OCI-LY1 (cell line): ENCODE data around the gene PRSS50.

ENCODE experiments used
- H2AFZ ChIP-seq: fragments of 200-600 bp; sonication (generic), shearing (Covaris generic); 2 replicates; pipeline ENCODE4 v1.6.0; 2014; ENCODE audit warnings: antibody characterized with exemption, mild to moderate bottlenecking, low read length
- H3F3A ChIP-seq: fragments of 200-600 bp; sonication (generic), shearing (Covaris generic); 2 replicates; pipeline ENCODE4 v1.6.0; 2014; ENCODE audit warnings: mild to moderate bottlenecking, antibody characterized with exemption, low read length, moderate library complexity; ENCODE audit not compliant: insufficient read depth
- H3K27ac ChIP-seq: fragments of 200-600 bp; sonication (generic); 2 replicates; pipeline ENCODE4 v1.5.1; 2014; ENCODE audit warnings: low read length, mixed run types, mild to moderate bottlenecking, low read depth; ENCODE audit not compliant: poor library complexity, severe bottlenecking
- H3K27me3 ChIP-seq: fragments of 200-600 bp; sonication (generic); 2 replicates; pipeline ENCODE4 v1.6.0; 2014; ENCODE audit warnings: antibody characterized with exemption, mild to moderate bottlenecking, low read length, moderate library complexity; ENCODE audit not compliant: insufficient read depth
- H3K36me3 ChIP-seq: fragments of 200-600 bp; sonication (generic); 2 replicates; pipeline ENCODE4 v1.6.1; 2014; ENCODE audit warnings: mild to moderate bottlenecking, antibody characterized with exemption, low read length, moderate library complexity, mixed read lengths; ENCODE audit not compliant: insufficient read depth
- H3K4me1 ChIP-seq: fragments of 200-600 bp; sonication (generic); 2 replicates; pipeline ENCODE4 v1.5.1; 2014; ENCODE audit warnings: mild to moderate bottlenecking, low read length, moderate library complexity; ENCODE audit not compliant: insufficient read depth, severe bottlenecking
- H3K4me2 ChIP-seq: fragments of 200-600 bp; sonication (generic), shearing (Covaris generic); 2 replicates; pipeline ENCODE4 v1.6.1; 2014; ENCODE audit warnings: low read length
- H3K4me3 ChIP-seq: fragments of 200-600 bp; sonication (generic); 2 replicates; pipeline ENCODE4 v1.5.1; 2014; ENCODE audit warnings: low read length, low read depth, mild to moderate bottlenecking, mixed read lengths; ENCODE audit not compliant: poor library complexity, severe bottlenecking
- H3K79me2 ChIP-seq: fragments of 200-600 bp; shearing (Covaris generic); 2 replicates; pipeline ENCODE4 v1.6.1; 2016; ENCODE audit warnings: mixed run types, low read length, mixed read lengths; ENCODE audit not compliant: insufficient read depth
- H3K9ac ChIP-seq: fragments of 200-600 bp; sonication (generic), shearing (Covaris generic); 2 replicates; pipeline ENCODE4 v1.6.1; 2014; ENCODE audit warnings: mild to moderate bottlenecking, low read length, mixed read lengths
- H3K9me2 ChIP-seq: fragments of 200-600 bp; sonication (generic), shearing (Covaris generic); 2 replicates; pipeline ENCODE4 v1.6.1; 2014; ENCODE audit warnings: low read depth, mild to moderate bottlenecking, low read length, mixed read lengths
- H3K9me3 ChIP-seq: fragments of 200-600 bp; shearing (Covaris generic); 2 replicates; pipeline ENCODE4 v1.6.1; 2014; ENCODE audit warnings: low read length, mixed read lengths
- H4K20me1 ChIP-seq: fragments of 200-600 bp; sonication (generic), shearing (Covaris generic); 2 replicates; pipeline ENCODE4 v1.6.0; 2016; ENCODE audit warnings: mild to moderate bottlenecking, low read length; ENCODE audit not compliant: insufficient read depth
- EZH2 ChIP-seq: fragments of 200-600 bp; sonication (generic), shearing (Covaris generic); IDR thresholded peaks from 2 replicates; pipeline ENCODE4 v1.8.0; 2017; ENCODE audit warnings: borderline replicate concordance, mixed run types, mild to moderate bottlenecking, antibody characterized with exemption, low read length, moderate library complexity, mixed read lengths
- TF ChIP-seq, protein P1 (sequence below): fragments of 200-600 bp; sonication (generic), shearing (Covaris generic); IDR thresholded peaks from 2 replicates; pipeline ENCODE4 v1.5.1; 2017; ENCODE audit warnings: mild to moderate bottlenecking, antibody characterized with exemption, low read length, moderate library complexity, mixed read lengths

Gene PRSS50

DNA sequence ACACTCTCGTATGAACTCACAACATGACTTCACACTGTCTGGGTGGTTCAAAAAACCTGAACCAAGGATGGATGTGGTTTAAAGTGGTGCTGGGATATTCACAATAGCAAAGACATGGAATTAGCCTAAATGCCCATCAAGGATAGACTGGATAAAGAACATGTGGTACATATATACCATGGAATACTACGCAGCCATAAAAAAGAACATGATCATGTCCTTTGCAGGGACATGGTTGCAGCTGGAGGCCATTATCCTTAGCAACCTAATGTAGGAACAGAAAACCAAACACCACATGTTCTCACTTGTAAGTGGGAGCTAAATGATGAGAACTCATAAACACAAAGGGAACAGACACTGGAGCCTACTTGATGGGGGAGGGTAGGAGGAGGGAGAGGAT, 3.3 kb upstream of the PRSS50 start:
- Histone ChIP-seq H3K4me2 (no peak overlapping the region), H3K4me3 (no peak overlapping the region), H3F3A (no peaks in the 10 kb centered on the region), H3K36me3 (no peaks in the 10 kb centered on the region), H3K9me3 (no peaks in the 10 kb centered on the region), H4K20me1 (no peaks in the 10 kb centered on the region), H3K27ac (no peak overlapping the region), H3K9me2 (no peaks in the 10 kb centered on the region), H3K9ac (no peak overlapping the region), H3K27me3 (no peaks in the 10 kb centered on the region), H2AFZ (no peak overlapping the region), H3K4me1 (no peaks in the 10 kb centered on the region), H3K79me2 (no peaks in the 10 kb centered on the region)
- TF ChIP-seq, protein P1, sequence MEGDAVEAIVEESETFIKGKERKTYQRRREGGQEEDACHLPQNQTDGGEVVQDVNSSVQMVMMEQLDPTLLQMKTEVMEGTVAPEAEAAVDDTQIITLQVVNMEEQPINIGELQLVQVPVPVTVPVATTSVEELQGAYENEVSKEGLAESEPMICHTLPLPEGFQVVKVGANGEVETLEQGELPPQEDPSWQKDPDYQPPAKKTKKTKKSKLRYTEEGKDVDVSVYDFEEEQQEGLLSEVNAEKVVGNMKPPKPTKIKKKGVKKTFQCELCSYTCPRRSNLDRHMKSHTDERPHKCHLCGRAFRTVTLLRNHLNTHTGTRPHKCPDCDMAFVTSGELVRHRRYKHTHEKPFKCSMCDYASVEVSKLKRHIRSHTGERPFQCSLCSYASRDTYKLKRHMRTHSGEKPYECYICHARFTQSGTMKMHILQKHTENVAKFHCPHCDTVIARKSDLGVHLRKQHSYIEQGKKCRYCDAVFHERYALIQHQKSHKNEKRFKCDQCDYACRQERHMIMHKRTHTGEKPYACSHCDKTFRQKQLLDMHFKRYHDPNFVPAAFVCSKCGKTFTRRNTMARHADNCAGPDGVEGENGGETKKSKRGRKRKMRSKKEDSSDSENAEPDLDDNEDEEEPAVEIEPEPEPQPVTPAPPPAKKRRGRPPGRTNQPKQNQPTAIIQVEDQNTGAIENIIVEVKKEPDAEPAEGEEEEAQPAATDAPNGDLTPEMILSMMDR, result no peak
- TF ChIP-seq EZH2, result no peak

DNA sequence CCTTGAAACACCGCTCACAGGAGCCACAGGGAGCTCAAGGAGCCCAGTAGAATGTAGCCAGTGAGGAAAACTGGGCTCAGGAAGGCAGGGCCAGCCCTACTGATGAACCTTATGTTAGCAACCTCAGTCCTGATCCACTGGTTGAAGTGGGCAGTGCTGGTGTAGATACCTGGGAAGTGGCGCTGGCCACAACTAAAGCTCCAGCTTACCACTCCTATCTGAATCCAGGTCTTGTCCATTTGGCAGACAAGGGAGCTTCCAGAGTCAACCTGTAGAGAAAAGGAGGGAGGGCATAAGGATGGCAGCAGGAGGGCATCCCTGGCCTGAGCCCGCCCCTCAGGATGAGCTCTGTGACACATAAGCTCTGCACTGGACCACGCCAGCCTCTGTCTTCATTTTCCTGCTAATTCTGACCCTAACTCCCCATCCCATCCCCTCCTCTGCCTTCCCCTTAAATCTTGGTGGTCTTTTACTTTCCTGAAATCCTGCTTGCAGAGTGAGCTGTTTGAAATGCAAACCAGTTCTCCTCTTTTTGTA, 2.1 kb upstream of the PRSS50 start:
- Histone ChIP-seq H4K20me1 (no peaks in the 10 kb centered on the region), H3K9ac (no peak overlapping the region), H3K9me2 (no peaks in the 10 kb centered on the region), H3F3A (no peaks in the 10 kb centered on the region), H3K4me3 (no peak overlapping the region), H3K4me2 (no peak overlapping the region), H3K79me2 (no peaks in the 10 kb centered on the region), H3K27ac (no peak overlapping the region), H3K4me1 (no peaks in the 10 kb centered on the region), H3K27me3 (no peaks in the 10 kb centered on the region), H3K9me3 (no peaks in the 10 kb centered on the region), H3K36me3 (no peaks in the 10 kb centered on the region), H2AFZ (no peak overlapping the region)
- TF ChIP-seq, protein P1, result no peak
- no peak for TF ChIP-seq EZH2

GRCh38 chr3:46719044-46719565, 1.4 kb upstream of the PRSS50 start:
- Histone ChIP-seq H2AFZ (no peak overlapping the region), H4K20me1 (no peaks in the 10 kb centered on the region), H3K36me3 (no peaks in the 10 kb centered on the region), H3F3A (no peaks in the 10 kb centered on the region), H3K79me2 (no peaks in the 10 kb centered on the region), H3K9ac (no peak overlapping the region), H3K9me2 (no peaks in the 10 kb centered on the region), H3K27me3 (no peaks in the 10 kb centered on the region), H3K4me3 (no peak overlapping the region), H3K4me1 (no peaks in the 10 kb centered on the region), H3K4me2 (no peak overlapping the region), H3K9me3 (no peaks in the 10 kb centered on the region), H3K27ac (no peak overlapping the region)
- TF ChIP-seq EZH2, result no peak
- TF ChIP-seq, protein P1, result no peak
